GM12872 (cell line): Measurements from ENCODE around the gene GYPC.

Source experiments
- TF ChIP-seq, protein P1 (sequence below): IDR thresholded peaks from 3 replicates; pipeline ENCODE4 v1.5.1; 2011; ENCODE audit warnings: low read depth, mild to moderate bottlenecking, low read length, moderate library complexity; ENCODE audit not compliant: insufficient read depth

GYPC gene

GRCh38 chr2:126659562-126660467 lies 3.9 kb downstream of the GYPC start:
- TF ChIP-seq, protein P1, sequence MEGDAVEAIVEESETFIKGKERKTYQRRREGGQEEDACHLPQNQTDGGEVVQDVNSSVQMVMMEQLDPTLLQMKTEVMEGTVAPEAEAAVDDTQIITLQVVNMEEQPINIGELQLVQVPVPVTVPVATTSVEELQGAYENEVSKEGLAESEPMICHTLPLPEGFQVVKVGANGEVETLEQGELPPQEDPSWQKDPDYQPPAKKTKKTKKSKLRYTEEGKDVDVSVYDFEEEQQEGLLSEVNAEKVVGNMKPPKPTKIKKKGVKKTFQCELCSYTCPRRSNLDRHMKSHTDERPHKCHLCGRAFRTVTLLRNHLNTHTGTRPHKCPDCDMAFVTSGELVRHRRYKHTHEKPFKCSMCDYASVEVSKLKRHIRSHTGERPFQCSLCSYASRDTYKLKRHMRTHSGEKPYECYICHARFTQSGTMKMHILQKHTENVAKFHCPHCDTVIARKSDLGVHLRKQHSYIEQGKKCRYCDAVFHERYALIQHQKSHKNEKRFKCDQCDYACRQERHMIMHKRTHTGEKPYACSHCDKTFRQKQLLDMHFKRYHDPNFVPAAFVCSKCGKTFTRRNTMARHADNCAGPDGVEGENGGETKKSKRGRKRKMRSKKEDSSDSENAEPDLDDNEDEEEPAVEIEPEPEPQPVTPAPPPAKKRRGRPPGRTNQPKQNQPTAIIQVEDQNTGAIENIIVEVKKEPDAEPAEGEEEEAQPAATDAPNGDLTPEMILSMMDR = no peak

- TF ChIP-seq, protein P1 = no peak
Measured at GRCh38 chr2:126660971-126661370, 5.0 kb downstream of the GYPC start.

GRCh38 chr2:126661702-126662500 lies 5.9 kb downstream of the GYPC start:
- TF ChIP-seq, protein P1 = no peak

DNA sequence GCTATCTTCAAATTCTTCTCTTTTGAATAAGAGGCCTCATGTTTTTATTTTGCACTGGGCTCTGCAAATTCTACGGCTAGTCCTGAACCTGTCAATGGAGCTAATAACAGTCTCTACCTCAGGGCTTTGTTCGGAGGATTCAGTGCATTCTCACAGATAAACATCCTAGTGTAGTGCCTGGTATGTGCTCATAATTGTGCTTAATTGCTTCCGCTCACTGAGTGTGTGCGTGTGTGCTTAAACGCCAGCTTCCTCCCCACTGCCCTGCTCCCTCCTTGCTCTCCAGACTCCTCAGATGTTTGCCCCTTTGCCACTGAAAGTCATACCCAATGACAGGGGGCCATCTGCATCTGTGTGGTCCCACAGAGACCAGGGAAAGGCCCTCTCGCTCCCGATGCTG lies 6.7 kb downstream of the GYPC start:
- TF ChIP-seq, protein P1 = no peak

DNA sequence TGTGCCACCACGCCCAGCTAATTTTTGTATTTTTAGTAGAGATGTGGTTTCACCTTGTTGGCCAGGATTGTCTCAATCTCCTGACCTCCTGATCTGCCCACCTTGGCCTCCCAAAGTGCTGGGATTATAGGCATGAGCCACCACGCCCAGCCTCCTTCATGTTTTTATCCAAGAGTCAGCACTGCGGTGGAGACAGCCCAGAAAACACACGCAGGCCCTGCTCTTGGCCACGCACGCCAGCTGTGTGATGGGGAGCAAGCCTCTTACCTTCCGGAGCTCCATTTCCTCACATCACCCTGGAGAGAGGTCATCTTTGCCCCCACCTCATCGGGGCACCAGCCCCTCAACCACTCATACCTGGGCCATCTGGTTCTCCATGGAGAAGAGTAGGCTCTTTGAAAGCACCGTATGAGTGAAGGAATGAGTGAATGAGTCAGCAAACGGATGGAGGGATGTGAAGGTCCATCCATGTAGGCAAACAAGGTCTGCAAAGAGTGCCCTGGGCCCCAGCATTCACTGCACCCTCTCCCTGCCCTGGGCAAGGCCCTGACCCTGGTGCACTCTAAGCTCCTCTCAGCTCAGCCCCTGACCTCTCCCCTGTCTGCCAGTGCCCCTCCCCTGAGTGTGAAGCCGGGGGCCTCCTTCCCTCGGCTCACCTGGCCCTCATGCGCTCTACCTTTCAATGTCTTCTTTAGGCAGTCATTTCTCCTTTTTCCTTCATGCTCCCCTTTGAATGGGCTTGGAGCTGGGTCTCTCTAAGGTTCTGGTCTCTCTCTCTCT lies 7.4 kb downstream of the GYPC start:
- TF ChIP-seq, protein P1 = no peak

GRCh38 chr2:126664234-126664633 lies 8.3 kb downstream of the GYPC start:
- TF ChIP-seq, protein P1 = no peak

DNA sequence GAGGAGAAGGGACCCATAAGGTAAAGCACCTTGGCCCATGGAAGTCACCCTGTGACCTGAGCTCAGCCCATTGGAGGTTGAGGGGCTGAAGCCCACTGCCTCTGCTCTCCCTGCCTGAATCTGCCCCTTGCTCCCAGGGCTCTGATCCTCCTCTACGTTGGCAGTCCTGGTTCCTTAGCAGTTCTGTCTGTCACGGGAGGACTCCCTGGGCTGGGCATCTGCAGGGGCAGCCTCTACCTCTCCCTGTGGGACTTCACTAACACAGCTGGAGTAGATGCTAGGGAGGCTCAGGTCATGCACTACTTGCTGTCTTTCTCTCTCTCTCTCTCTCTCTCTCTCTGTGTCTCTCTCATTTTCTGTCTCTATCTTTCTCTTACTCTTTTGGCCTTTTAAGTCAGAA lies 8.7 kb downstream of the GYPC start:
- TF ChIP-seq, protein P1 = no peak
